Neural progenitor cell (in vitro differentiated cells): Measurements from ENCODE around the gene PPP2CA.

ENCODE experiments used
- CTCF ChIP-seq: fragments of 200-600 bp; sonication (generic); IDR thresholded peaks from 2 replicates; pipeline ENCODE4 v1.5.1; 2017; ENCODE audit warnings: antibody characterized with exemption, mild to moderate bottlenecking
- EZH2 ChIP-seq: fragments of 200-600 bp; sonication (generic); IDR thresholded peaks from 2 replicates; pipeline ENCODE4 v1.6.1; 2017; ENCODE audit warnings: antibody characterized with exemption, mild to moderate bottlenecking, moderate library complexity
- EZH2phosphoT487 ChIP-seq: fragments of 200-600 bp; sonication (generic); IDR thresholded peaks from 2 replicates; pipeline ENCODE4 v1.6.1; 2017; ENCODE audit warnings: antibody characterized with exemption

GRCh38 chr5:134224888-134225779 is 739 bp downstream of the PPP2CA start:
- TF ChIP-seq CTCF (peak; percentile 21), EZH2phosphoT487 (no peak), EZH2 (peak; percentile 34)
